NAMALWA (cell line): ENCODE measurements around the gene SULF2.

ENCODE experiments used
- DNase-seq: peaks from one replicate; pipeline ENCODE4 v3.0.0-alpha.2; 2015; ENCODE audit warnings: low spot score

The SULF2 gene

GRCh38 chr20:47668313-47669151, 116.7 kb downstream of the SULF2 start:
- DNase-seq, result no peak

GRCh38 chr20:47667531-47668312, 117.6 kb downstream of the SULF2 start:
- no peak for DNase-seq

GRCh38 chr20:47667086-47667485, 118.2 kb downstream of the SULF2 start:
- DNase-seq, result no peak

GRCh38 chr20:47666304-47666703, 119.0 kb downstream of the SULF2 start:
- no peak for DNase-seq

GRCh38 chr20:47665221-47665991, 119.9 kb downstream of the SULF2 start:
- no peak for DNase-seq

GRCh38 chr20:47664744-47665143, 120.5 kb downstream of the SULF2 start:
- DNase-seq, result no peak

- no peak for DNase-seq
Observed at GRCh38 chr20:47664068-47664437, 121.2 kb downstream of the SULF2 start.

- DNase-seq, result peak; percentile 81
Observed at GRCh38 chr20:47663354-47664067, 121.8 kb downstream of the SULF2 start.

GRCh38 chr20:47662483-47663353, 122.6 kb downstream of the SULF2 start:
- no peak for DNase-seq

GRCh38 chr20:47661714-47662113, 123.6 kb downstream of the SULF2 start:
- DNase-seq, result no peak

GRCh38 chr20:47660983-47661700, 124.1 kb downstream of the SULF2 start:
- DNase-seq, result no peak

- DNase-seq, result no peak
Observed at GRCh38 chr20:47660602-47660905, 124.7 kb downstream of the SULF2 start.

GRCh38 chr20:47659904-47660601, 125.2 kb downstream of the SULF2 start:
- DNase-seq, result no peak

GRCh38 chr20:47656318-47656717, 129.0 kb downstream of the SULF2 start:
- DNase-seq, result no peak

GRCh38 chr20:47655635-47656034, 129.6 kb downstream of the SULF2 start:
- no peak for DNase-seq

GRCh38 chr20:47654370-47654769, 130.9 kb downstream of the SULF2 start:
- DNase-seq, result no peak

GRCh38 chr20:47653869-47654268, 131.4 kb downstream of the SULF2 start:
- DNase-seq, result no peak

GRCh38 chr20:47652794-47653193, 132.5 kb downstream of the SULF2 start:
- DNase-seq, result no peak

GRCh38 chr20:47652301-47652700, 133.0 kb downstream of the SULF2 start:
- no peak for DNase-seq

GRCh38 chr20:47648943-47649342, 136.3 kb downstream of the SULF2 start:
- no peak for DNase-seq
